ENCODE data around the gene SYVN1.

DNA sequence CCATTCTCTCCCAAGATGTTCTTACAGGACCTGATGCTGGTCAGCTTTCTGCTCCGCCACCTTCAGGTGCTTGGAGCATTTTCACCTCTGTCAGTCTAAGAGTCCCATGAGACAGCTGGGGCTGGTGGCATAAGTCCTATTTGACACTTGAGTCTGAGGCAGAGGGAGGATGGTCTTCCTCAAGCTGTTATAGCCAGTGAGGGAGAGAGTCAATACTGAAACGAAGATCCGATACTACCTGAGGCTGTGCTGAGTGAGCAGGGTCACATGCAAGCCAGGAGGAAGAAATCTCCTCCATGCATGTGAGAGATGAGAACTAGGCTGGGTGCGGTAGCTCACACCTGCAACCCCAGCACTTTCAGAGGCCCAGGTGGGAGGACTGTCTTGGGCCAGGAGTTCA lies 44.7 kb downstream of the SYVN1 start:
- no peak for TF ChIP-seq EZH2phosphoT487 (IDR thresholded peaks at IDR 0.05; ENCODE audit: borderline replicate concordance, low read depth)
- TF ChIP-seq, protein P1, sequence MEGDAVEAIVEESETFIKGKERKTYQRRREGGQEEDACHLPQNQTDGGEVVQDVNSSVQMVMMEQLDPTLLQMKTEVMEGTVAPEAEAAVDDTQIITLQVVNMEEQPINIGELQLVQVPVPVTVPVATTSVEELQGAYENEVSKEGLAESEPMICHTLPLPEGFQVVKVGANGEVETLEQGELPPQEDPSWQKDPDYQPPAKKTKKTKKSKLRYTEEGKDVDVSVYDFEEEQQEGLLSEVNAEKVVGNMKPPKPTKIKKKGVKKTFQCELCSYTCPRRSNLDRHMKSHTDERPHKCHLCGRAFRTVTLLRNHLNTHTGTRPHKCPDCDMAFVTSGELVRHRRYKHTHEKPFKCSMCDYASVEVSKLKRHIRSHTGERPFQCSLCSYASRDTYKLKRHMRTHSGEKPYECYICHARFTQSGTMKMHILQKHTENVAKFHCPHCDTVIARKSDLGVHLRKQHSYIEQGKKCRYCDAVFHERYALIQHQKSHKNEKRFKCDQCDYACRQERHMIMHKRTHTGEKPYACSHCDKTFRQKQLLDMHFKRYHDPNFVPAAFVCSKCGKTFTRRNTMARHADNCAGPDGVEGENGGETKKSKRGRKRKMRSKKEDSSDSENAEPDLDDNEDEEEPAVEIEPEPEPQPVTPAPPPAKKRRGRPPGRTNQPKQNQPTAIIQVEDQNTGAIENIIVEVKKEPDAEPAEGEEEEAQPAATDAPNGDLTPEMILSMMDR (IDR thresholded peaks at IDR 0.05), result no peak
- TF ChIP-seq, protein P2, sequence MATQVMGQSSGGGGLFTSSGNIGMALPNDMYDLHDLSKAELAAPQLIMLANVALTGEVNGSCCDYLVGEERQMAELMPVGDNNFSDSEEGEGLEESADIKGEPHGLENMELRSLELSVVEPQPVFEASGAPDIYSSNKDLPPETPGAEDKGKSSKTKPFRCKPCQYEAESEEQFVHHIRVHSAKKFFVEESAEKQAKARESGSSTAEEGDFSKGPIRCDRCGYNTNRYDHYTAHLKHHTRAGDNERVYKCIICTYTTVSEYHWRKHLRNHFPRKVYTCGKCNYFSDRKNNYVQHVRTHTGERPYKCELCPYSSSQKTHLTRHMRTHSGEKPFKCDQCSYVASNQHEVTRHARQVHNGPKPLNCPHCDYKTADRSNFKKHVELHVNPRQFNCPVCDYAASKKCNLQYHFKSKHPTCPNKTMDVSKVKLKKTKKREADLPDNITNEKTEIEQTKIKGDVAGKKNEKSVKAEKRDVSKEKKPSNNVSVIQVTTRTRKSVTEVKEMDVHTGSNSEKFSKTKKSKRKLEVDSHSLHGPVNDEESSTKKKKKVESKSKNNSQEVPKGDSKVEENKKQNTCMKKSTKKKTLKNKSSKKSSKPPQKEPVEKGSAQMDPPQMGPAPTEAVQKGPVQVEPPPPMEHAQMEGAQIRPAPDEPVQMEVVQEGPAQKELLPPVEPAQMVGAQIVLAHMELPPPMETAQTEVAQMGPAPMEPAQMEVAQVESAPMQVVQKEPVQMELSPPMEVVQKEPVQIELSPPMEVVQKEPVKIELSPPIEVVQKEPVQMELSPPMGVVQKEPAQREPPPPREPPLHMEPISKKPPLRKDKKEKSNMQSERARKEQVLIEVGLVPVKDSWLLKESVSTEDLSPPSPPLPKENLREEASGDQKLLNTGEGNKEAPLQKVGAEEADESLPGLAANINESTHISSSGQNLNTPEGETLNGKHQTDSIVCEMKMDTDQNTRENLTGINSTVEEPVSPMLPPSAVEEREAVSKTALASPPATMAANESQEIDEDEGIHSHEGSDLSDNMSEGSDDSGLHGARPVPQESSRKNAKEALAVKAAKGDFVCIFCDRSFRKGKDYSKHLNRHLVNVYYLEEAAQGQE (IDR thresholded peaks at IDR 0.05; ENCODE audit: low read depth, low read length), result no peak
